ENCODE measurements around the gene ATP2B2.

GRCh38 chr3:10341901-10342398 is 163.4 kb downstream of the ATP2B2 start:
- TF ChIP-seq CTCF (IDR thresholded peaks at IDR 0.05; ENCODE audit: control extremely low read depth in 1 of 3, insufficient read depth in 1 of 3, low read depth in 1 of 3, low read length in 3 of 3) (no peak), TBP (IDR thresholded peaks at IDR 0.05; ENCODE audit: low read depth, low read length) (no peak), KDM5A (IDR thresholded peaks at IDR 0.05; ENCODE audit: low read length) (no peak), RNF2 (IDR thresholded peaks at IDR 0.05; ENCODE audit: borderline replicate concordance, low read depth, low read length, missing control alignments, poor library complexity, severe bottlenecking) (no peak), POLR2A (IDR thresholded peaks at IDR 0.05; ENCODE audit: control extremely low read depth in 1 of 2, low read depth in 2 of 2, low read length in 2 of 2) (no peak), POLR2AphosphoS5 (IDR thresholded peaks at IDR 0.05; ENCODE audit: low read depth, low read length) (no peak), RXRA (IDR thresholded peaks at IDR 0.05; ENCODE audit: insufficient read depth, low read depth, low read length) (no peak), ZNF274 (IDR thresholded peaks at IDR 0.05; ENCODE audit: borderline replicate concordance, extremely low read depth, low read length) (no peak), SIN3A (conservative IDR thresholded peaks at IDR 0.05 in 1 of 2, IDR thresholded peaks at IDR 0.05 in 1 of 2; ENCODE audit: low read depth in 1 of 2, low read length in 2 of 2) (no peak), RAD21 (IDR thresholded peaks at IDR 0.05 in 1 of 2, conservative IDR thresholded peaks at IDR 0.05 in 1 of 2; ENCODE audit: low read depth in 2 of 2, low read length in 2 of 2) (no peak), TAF1 (IDR thresholded peaks at IDR 0.05; ENCODE audit: low read depth, low read length) (no peak), CBX8 (IDR thresholded peaks at IDR 0.05; ENCODE audit: borderline replicate concordance, low read depth, low read length) (no peak)
- TF ChIP-seq, protein P1, sequence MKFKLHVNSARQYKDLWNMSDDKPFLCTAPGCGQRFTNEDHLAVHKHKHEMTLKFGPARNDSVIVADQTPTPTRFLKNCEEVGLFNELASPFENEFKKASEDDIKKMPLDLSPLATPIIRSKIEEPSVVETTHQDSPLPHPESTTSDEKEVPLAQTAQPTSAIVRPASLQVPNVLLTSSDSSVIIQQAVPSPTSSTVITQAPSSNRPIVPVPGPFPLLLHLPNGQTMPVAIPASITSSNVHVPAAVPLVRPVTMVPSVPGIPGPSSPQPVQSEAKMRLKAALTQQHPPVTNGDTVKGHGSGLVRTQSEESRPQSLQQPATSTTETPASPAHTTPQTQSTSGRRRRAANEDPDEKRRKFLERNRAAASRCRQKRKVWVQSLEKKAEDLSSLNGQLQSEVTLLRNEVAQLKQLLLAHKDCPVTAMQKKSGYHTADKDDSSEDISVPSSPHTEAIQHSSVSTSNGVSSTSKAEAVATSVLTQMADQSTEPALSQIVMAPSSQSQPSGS (IDR thresholded peaks at IDR 0.05; ENCODE audit: low read length) = no peak

All from H1 (cell line).